MG63 (cell line): ENCODE measurements around the gene MCM7. TPM values are rescaled to one million over a fixed set of nuclear protein-coding genes. Genes with fewer than 3 reads are reported as not detected.
A peak's percentile ranks its signal among the peaks of the same experiment; 100 is the strongest.
"Not testable (repeated sequence)": the region's sequence is repeated elsewhere in the genome, so short reads cannot be mapped to it uniquely, and the experiment has no call there.

Experiments
- DNase-seq: peaks from one replicate; pipeline ENCODE4 v3.0.0-alpha.2; 2020
- H3K27me3 ChIP-seq: fragments of 250-450 bp; sonication (Bioruptor Pico); 2 replicates; pipeline ENCODE4 v1.5.1; 2020; ENCODE audit warnings: mild to moderate bottlenecking, moderate library complexity
- H3K36me3 ChIP-seq: fragments of 250-450 bp; sonication (Bioruptor Pico); 2 replicates; pipeline ENCODE4 v1.5.1; 2020; ENCODE audit warnings: mild to moderate bottlenecking, moderate library complexity
- H3K4me3 ChIP-seq: fragments of 250-450 bp; sonication (Bioruptor Pico); 2 replicates; pipeline ENCODE4 v1.5.1; 2020; ENCODE audit warnings: mild to moderate bottlenecking, moderate library complexity
- H3K9me3 ChIP-seq: fragments of 250-450 bp; sonication (Bioruptor Pico); 2 replicates; pipeline ENCODE4 v1.5.1; 2020; ENCODE audit warnings: mild to moderate bottlenecking, moderate library complexity
- total RNA-seq: library from RNA; depleted of rRNA; stranded (reverse); fragments of >200 nt; shearing (Covaris generic); gene quantifications from 2 replicates; pipeline ENCODE4 v1.2.3, GENCODE V29; 2014; ENCODE audit warnings: low replicate concordance; rRNA removed

Gene MCM7
- 121 and 191 TPM in 2 replicates for total RNA-seq

DNA sequence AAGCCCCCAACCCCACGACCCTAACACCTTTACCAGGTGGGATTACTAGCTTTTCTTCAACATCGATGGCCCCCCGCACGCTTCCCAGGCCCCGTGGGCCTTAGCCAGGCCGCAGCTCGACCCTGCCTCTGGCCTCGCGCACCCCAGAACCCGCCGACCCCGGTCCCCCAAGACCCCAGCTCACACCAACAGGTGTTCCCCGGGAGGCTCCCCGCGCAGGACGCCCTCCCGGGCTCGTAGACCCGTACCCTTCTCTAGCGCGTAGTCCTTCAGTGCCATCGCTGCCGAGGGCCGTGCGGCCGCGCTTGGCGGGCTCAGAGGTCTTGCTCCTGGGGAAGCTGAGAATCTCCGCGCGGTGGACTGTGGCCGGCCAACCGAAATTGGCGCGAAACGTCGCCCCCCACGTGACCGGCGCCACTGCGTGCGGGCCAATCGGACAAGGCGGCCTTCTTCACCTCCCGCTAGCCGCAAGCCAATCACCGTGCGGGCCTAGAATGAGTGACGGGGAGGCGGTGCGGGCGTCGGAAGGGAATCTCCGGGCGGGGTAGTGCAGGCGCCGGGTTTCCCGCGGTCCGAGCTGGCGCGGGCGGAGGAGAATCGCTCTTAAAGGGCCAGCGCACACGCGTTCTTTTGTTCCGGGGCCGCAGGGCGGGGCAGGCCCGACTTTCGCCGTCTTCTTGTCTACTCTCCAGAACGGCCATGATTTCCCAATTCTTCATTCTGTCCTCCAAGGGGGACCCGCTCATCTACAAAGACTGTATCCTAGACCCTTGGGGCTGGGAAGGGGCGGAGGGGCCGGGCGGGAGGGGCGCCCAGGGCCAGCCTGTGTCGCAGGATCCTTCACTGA is at the start of gene MCM7, which contains the start of gene AP4M1:
MCM7 (minus strand) TSS at position 382 of the 847 bp plus-strand sequence; CDS start at position 279, 103 bp downstream.
AP4M1 (plus strand) TSS at position 628 of the 847 bp plus-strand sequence; CDS start at position 700, 72 bp downstream.
- H3K36me3 ChIP-seq, result peaks cover 35% of the 10 kb centered on the region
- H3K4me3 ChIP-seq, result peak within 1 kb of the TSS; percentile 84
- no peaks in the 10 kb centered on the region for H3K9me3 ChIP-seq
- H3K27me3 ChIP-seq, result no peaks in the 10 kb centered on the region
- peak; percentile 98 for DNase-seq

DNA sequence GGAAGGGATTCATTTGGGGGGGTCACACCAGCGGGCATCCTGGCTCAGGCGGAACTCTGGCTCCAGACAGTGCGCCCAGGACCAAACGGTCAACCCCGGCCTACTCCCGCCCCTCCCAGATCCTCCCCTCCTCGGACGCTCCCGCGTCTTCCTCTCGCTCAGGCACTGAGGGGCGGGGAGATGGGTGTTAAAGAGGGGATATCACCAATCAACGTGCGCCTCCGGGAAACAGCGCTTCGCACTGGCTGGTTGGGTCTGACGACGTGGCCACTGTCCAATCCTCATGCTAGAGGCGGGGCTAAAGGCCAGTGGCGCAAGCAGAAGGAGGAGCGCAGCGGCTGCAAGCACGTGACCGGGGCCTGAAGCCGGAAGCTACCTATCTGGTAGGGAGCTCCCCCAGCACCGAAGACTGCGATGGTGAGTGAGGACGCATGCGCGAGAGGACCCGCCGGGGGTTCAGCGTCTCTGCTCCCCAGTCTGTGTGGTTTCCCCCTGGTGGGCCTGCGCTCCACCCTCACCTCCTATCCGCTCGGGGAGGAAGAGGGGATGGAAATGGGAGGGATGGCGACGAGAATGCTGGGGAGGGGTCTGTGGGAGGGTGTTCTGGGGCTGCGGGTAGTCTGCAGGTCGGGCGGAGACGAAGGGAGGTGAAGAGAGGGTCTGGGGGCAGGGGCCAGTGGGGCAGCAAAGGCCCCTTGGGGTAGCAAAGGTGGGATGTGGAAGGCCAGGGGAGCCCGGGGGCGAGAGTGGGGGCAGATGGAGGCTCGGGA is 47.5 kb upstream of the MCM7 start, which contains the start of gene LAMTOR4:
LAMTOR4 (plus strand) TSS at position 360 of the 770 bp plus-strand sequence; CDS start at position 415, 55 bp downstream.
- DNase-seq, result peak; percentile 97
- no peaks in the 10 kb centered on the region for H3K36me3 ChIP-seq
- peak within 1 kb of the TSS; percentile 89 for H3K4me3 ChIP-seq
- no peaks in the 10 kb centered on the region for H3K27me3 ChIP-seq
- H3K9me3 ChIP-seq, result no peaks in the 10 kb centered on the region

- no peaks in the 10 kb centered on the region for H3K27me3 ChIP-seq
- H3K36me3 ChIP-seq, result no peaks in the 10 kb centered on the region
- H3K4me3 ChIP-seq, result peak overlapping the region; percentile 89
- H3K9me3 ChIP-seq, result no peaks in the 10 kb centered on the region
- DNase-seq, result no peak
These were observed 47.0 kb upstream of the MCM7 start for GRCh38 chr7:100148225-100148558.

DNA sequence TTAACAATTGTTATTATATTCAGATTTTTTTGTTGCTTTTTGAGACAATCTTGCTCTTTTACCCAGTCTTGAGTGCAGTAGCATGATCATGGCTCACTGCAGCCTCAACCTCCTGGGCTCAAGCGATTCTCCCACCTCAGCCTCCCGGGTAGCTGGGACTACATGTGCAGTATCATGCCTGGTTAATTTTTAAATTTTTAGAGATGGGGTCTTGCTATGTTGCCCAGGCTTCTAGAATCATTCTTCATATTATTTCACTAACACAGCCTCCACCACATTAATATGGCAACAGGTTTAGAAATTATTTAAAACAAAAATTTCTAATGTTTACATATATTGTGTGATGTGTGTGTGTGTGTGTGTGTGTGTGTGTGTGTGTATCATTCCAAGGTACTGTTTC is 46.1 kb upstream of the MCM7 start:
- Histone ChIP-seq H3K9me3 (no peaks in the 10 kb centered on the region), H3K36me3 (no peaks in the 10 kb centered on the region), H3K4me3 (no peak overlapping the region), H3K27me3 (no peaks in the 10 kb centered on the region)
- DNase-seq, result no peak

DNA sequence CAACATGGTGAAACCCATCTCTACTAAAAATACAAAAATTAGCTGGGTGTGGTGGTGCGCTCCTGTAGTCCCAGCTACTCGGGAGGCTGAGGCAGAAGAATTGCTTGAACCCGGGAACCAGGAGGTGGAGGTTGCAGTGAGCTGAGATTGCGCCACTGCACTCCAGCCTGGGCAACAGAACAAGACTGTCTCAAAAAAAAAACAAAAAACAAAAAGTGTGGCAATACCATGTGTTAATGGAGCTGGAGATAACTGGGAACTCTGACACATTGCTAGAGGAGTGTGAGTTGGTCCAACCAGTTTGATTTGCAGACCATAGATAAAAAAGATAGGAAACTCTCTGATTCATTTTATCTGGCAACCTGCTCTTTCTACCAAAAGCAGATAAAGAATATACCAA is 45.2 kb upstream of the MCM7 start:
- H3K36me3 ChIP-seq, H3K27me3 ChIP-seq, DNase-seq, H3K9me3 ChIP-seq, H3K4me3 ChIP-seq: not testable (repeated sequence)

- no peaks in the 10 kb centered on the region for H3K9me3 ChIP-seq
- no peaks in the 10 kb centered on the region for H3K27me3 ChIP-seq
These were observed 41.3 kb upstream of the MCM7 start for GRCh38 chr7:100142461-100142860.

DNA sequence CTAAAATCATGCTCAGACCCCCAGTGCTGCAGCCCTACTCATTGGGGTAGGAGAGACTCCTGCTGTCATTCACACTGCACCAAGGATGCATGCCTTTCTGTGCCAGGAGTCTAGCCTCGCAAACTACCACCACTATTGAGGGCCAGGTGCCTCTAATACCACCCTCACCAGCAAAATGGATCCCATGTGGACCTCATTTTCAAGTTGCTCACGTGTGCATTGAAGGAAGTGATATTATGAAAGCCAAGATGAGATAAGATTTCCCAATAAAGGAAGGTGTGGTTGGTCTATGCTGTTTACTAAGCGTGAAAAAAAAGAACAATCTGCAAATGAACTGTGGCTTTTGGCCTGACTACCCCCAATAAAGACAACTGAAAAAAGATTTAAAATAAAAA is 40.4 kb upstream of the MCM7 start:
- Histone ChIP-seq H3K27me3 (no peaks in the 10 kb centered on the region), H3K4me3 (no peak overlapping the region), H3K36me3 (no peaks in the 10 kb centered on the region), H3K9me3 (no peaks in the 10 kb centered on the region)
- DNase-seq, result no peak

More at GRCh38 chr7:100142461-100142860, 41.3 kb upstream of the MCM7 start:
- no peak overlapping the region for H3K4me3 ChIP-seq
- DNase-seq, result no peak
- H3K36me3 ChIP-seq, result no peaks in the 10 kb centered on the region

- no peak overlapping the region for H3K4me3 ChIP-seq
- H3K9me3 ChIP-seq, result no peaks in the 10 kb centered on the region
- no peaks in the 10 kb centered on the region for H3K36me3 ChIP-seq
- H3K27me3 ChIP-seq, result no peaks in the 10 kb centered on the region
- no peak for DNase-seq
These were observed 36.9 kb upstream of the MCM7 start for GRCh38 chr7:100137851-100138760.

DNA sequence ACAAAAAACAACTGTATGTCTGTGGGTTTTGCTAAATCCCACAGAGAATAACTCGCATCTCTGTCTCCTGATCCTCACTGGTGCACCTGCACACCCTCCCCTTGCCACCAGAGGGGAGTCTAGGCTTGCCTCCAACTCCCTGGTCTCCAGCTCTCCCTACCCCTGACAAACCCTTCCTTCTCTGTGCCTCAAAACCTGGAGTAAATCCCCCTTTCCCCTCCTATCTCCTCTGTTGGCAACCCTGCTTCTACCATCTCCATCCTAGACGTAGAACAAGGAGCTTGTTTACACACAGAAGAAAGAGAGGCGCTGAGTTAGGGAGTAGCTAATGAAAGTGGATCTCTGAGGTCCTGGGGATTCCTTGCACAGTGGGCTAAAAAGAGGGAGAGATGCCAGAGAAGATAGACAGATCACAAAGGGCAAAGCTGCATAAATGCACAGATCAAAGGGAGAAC is 31.5 kb upstream of the MCM7 start:
- DNase-seq, result peak; percentile 29
- no peaks in the 10 kb centered on the region for H3K36me3 ChIP-seq

DNA sequence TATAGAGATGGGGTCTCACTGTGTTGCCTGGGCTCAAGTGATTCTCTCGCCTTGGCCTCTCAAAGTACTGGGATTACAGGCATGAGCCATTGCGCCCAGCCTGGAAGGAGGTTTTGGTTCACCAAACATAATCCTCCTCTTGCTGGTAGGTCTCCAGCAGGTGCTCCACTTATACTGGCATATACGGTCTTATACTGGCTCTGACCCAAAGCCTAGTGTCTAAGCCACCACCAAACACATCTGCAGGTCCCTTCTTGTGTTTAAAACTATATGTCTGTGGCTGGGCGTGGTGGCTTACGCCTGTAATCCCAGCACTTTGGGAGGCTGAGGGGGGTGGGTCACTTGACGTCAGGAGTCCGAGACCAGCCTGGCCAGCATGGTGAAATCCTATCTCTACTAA is 30.9 kb upstream of the MCM7 start:
- Histone ChIP-seq H3K4me3 (no peak overlapping the region), H3K27me3 (no peaks in the 10 kb centered on the region), H3K9me3 (no peaks in the 10 kb centered on the region), H3K36me3 (no peaks in the 10 kb centered on the region)
- no peak for DNase-seq

More for the DNA sequence above, 31.5 kb upstream of the MCM7 start:
- no peak overlapping the region for H3K4me3 ChIP-seq
- no peaks in the 10 kb centered on the region for H3K9me3 ChIP-seq
- H3K27me3 ChIP-seq, result no peaks in the 10 kb centered on the region

GRCh38 chr7:100130608-100131453 is 29.6 kb upstream of the MCM7 start:
- Histone ChIP-seq H3K4me3 (no peak overlapping the region), H3K36me3 (no peaks in the 10 kb centered on the region), H3K27me3 (no peaks in the 10 kb centered on the region), H3K9me3 (no peaks in the 10 kb centered on the region)
- peak; percentile 39 for DNase-seq

DNA sequence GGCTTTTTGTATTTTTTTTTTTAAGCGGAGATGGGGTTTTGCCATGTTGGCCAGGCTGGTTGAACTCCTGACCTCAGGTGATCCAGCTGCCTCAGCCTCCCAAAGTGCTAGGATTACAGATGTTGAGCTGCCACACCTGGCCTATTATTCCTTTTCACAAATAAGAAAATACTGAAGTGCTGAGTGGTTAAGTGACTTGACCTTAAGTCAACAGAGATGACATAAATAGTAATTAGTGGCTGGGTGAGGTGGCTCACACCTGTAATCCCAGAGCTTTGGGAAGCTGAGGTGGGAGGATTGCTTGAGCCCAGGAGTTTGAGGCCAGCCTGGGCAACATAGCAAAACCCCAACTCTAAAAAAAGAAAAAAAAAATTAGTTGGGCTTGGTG is 29.0 kb upstream of the MCM7 start:
- not testable (repeated sequence) for DNase-seq, H3K9me3 ChIP-seq, H3K36me3 ChIP-seq, H3K27me3 ChIP-seq, H3K4me3 ChIP-seq

DNA sequence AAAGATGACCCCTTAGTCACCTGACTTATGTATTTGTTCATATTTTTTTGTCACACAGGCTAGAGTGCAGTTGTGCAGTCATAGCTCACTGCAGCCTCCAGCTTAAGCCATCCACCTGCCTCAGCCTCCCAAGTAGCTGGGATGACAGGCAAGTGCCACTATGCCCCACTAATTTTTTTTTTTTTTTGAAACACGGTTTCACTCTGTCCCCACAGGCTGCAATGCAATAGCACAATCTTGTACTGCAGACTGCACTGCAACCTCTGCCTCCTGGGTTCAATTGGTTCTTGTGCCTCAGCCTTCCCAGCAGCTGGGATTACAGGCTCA is 27.4 kb upstream of the MCM7 start:
- no peak for DNase-seq
- Histone ChIP-seq H3K4me3 (no peak overlapping the region), H3K36me3 (no peaks in the 10 kb centered on the region; the same call in 1 of the 2 replicates), H3K9me3 (no peaks in the 10 kb centered on the region), H3K27me3 (no peaks in the 10 kb centered on the region)

- Histone ChIP-seq H3K27me3 (no peaks in the 10 kb centered on the region), H3K4me3 (peak overlapping the region; percentile 84), H3K36me3 (no peaks in the 10 kb centered on the region; the same call in 1 of the 2 replicates), H3K9me3 (no peaks in the 10 kb centered on the region)
- no peak for DNase-seq
These were observed 26.9 kb upstream of the MCM7 start for GRCh38 chr7:100127866-100128636.
